ENCODE data around the gene BEND7. TPM values are rescaled to one million over a fixed set of nuclear protein-coding genes. Genes with fewer than 3 reads are reported as not detected.

BEND7 gene
- total and polyA plus RNA-seq, 2 of the 8 experiments (the other 6 are each of a cell fraction or from before 2014, with no cell fraction given): 1.9 to 8.2 TPM

DNA sequence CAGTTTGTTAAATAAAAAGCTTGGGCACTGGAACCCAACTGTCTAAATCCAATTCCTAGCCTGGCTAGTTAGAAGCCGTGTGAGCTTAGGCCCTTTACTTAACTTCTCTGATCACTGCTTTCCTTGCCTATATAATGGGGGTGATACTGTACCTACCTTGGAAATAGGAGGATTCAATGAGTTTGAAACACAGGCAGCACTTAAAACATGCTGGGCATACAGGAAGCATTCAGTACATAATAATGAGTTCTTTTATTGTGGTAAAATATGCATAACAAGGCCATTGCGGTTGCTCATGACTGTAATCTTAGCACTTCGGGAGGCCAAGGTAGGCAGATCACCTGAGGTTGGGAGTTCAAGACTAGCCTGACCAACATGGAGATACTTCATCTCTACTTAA is 133.3 kb downstream of the BEND7 start:
- no peak overlapping the region for H3K18ac ChIP-seq (ENCODE audit: extremely low read depth, low read length)
- no peak overlapping the region for H2BK15ac ChIP-seq (ENCODE audit: low read length)
- H3K4me1 ChIP-seq (replicated peaks in 1 of 4; ENCODE audit: control insufficient read depth in 3 of 4, insufficient read depth in 4 of 4, low read length in 3 of 4): peaks cover 1 to 13% (median 9%) of the 10 kb centered on the region in 4 experiments; a peak in 5 of 7 replicates
- no peak overlapping the region for H2BK20ac ChIP-seq (ENCODE audit: low read length)
- H4K8ac ChIP-seq (ENCODE audit: extremely low read depth, insufficient read depth, low read length): no peak overlapping the region
- 0 out of 2 replicates have a peak overlapping the region, but pooled peaks have one; percentile 70 for H2AK5ac ChIP-seq (ENCODE audit: low read depth, low read length)
- H3K9ac ChIP-seq (replicated peaks in 1 of 4; ENCODE audit: extremely low read depth in 1 of 4, low read depth in 3 of 4, low read length in 3 of 4): no peak overlapping the region
- no peaks in the 10 kb centered on the region for H3K79me1 ChIP-seq (ENCODE audit: low read depth, low read length)
- TF ChIP-seq NANOG (IDR thresholded peaks at IDR 0.05; ENCODE audit: insufficient read depth, low read depth, low read length, poor library complexity, severe bottlenecking): peak; percentile 93
- TF ChIP-seq POU5F1 (IDR thresholded peaks at IDR 0.05; ENCODE audit: low read depth, low read length): peak; percentile 100
- no peak for TF ChIP-seq GABPA (IDR thresholded peaks at IDR 0.05; ENCODE audit: borderline replicate concordance, insufficient read depth, low read length)
- 0 out of 2 replicates have a peak, but pooled peaks have one; percentile 24 for TF ChIP-seq TCF12 (IDR thresholded peaks at IDR 0.05; ENCODE audit: low read depth, low read length)
- TF ChIP-seq CHD1 (IDR thresholded peaks at IDR 0.05; ENCODE audit: low read depth, low read length): no peak
- TF ChIP-seq BCL11A (IDR thresholded peaks at IDR 0.05; ENCODE audit: low read depth in 2 of 2, low read length in 2 of 2): peak in 1 of 2 experiments; percentile 17
- no peak for TF ChIP-seq KDM1A (IDR thresholded peaks at IDR 0.05; ENCODE audit: borderline replicate concordance, low read length)
- TF ChIP-seq, protein P1, sequence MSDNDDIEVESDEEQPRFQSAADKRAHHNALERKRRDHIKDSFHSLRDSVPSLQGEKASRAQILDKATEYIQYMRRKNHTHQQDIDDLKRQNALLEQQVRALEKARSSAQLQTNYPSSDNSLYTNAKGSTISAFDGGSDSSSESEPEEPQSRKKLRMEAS (IDR thresholded peaks at IDR 0.05): no peak
- peak in 1 of 2 experiments; percentile 85; a peak in 2 of 3 replicates for TF ChIP-seq EP300 (IDR thresholded peaks at IDR 0.05; ENCODE audit: borderline replicate concordance in 1 of 2, low read depth in 2 of 2, low read length in 2 of 2)
- peak; percentile 63; the same call in 1 of the 2 replicates for TF ChIP-seq SP1 (IDR thresholded peaks at IDR 0.05; ENCODE audit: low read depth, low read length)
- TF ChIP-seq CBX5 (IDR thresholded peaks at IDR 0.05; ENCODE audit: low read depth, low read length): no peak
- no peak overlapping the region for H3K14ac ChIP-seq (ENCODE audit: insufficient read length)
- no peak overlapping the region for H2BK12ac ChIP-seq (ENCODE audit: low read depth, low read length)
- WGBS, 2 experiments (ENCODE audit: extremely low coverage in 1 of 2, insufficient coverage in 1 of 2, insufficient read length in 1 of 2, insufficient replicate concordance in 2 of 2, low coverage in 1 of 2, low lambda C conversion rate in 2 of 2, missing lambda C conversion rate in 1 of 2): 54% methylated on average over 3 of the region's 3 CpGs; no CpG with 5 or more reads in 1 of the 2 experiments
- H3K23ac ChIP-seq (ENCODE audit: insufficient read length): no peak overlapping the region
- no peak overlapping the region for H4K91ac ChIP-seq (replicated peaks; ENCODE audit: insufficient read length, low read length)
- H4K5ac ChIP-seq (ENCODE audit: insufficient read length, low read depth, low read length): no peak overlapping the region
- 0 out of 2 replicates have a peak overlapping the region, but pooled peaks have one; percentile 91 for H2BK5ac ChIP-seq (ENCODE audit: low read depth, low read length)
- no peak overlapping the region for H2BK120ac ChIP-seq (replicated peaks; ENCODE audit: low read depth, low read length)
- no peaks in the 10 kb centered on the region for H3K27me3 ChIP-seq (replicated peaks in 1 of 4; ENCODE audit: control insufficient read depth in 3 of 4, extremely low read depth in 1 of 4, insufficient read depth in 3 of 4, low read length in 3 of 4)
- CTCF ChIA-PET (ENCODE audit: partially characterized antibody): interaction anchor here (0.9 to 4.0 kb wide), 7 partner anchors 11 to 47 kb away, joined by 3 to 15 read pairs (median 6); no protein-coding TSS in a partner anchor
- H4K20me1 ChIP-seq (replicated peaks in 1 of 2; ENCODE audit: control insufficient read depth in 1 of 2, insufficient read depth in 2 of 2, low read length in 2 of 2): no peaks in the 10 kb centered on the region
- no peak overlapping the region for H3K4me3 ChIP-seq (ENCODE audit: extremely low read depth in 1 of 4, insufficient read depth in 2 of 4, low read depth in 3 of 4, low read length in 4 of 4)
- H2AFZ ChIP-seq (ENCODE audit: low read length): no peak overlapping the region
- FAIRE-seq (peak; percentile 13), DNase-seq (ENCODE audit: low read depth in 1 of 2, low spot score in 2 of 2) (no peak)
- H3K9me3 ChIP-seq (ENCODE audit: insufficient read depth in 2 of 2, low read depth in 1 of 2, low read length in 1 of 2): peaks cover 5 to 6% of the 10 kb centered on the region in 2 experiments; a peak in 3 of 4 replicates
- POLR2A ChIA-PET (ENCODE audit: partially characterized antibody): interaction anchor here (1.2 to 1.9 kb wide), 4 partner anchors 12 to 46 kb away, joined by 4 to 6 read pairs (median 5); no protein-coding TSS in a partner anchor
- no peaks in the 10 kb centered on the region for H3K79me2 ChIP-seq (ENCODE audit: control insufficient read depth in 1 of 2, insufficient read depth in 2 of 2, low read length in 2 of 2)
- H3K36me3 ChIP-seq (ENCODE audit: control insufficient read depth in 2 of 4, insufficient read depth in 4 of 4, low read length in 3 of 4): peaks cover 0 to 6% (median 0%) of the 10 kb centered on the region in 4 experiments; a peak in 1 of 8 replicates
- H3K4ac ChIP-seq (replicated peaks; ENCODE audit: insufficient read length, low read depth, low read length): no peak overlapping the region
- H3K23me2 ChIP-seq (ENCODE audit: low read depth, low read length): no peaks in the 10 kb centered on the region
- H3K4me2 ChIP-seq (ENCODE audit: insufficient read depth in 1 of 2, low read depth in 2 of 2, low read length in 2 of 2): no peak overlapping the region
- H3K56ac ChIP-seq (replicated peaks; ENCODE audit: insufficient read length, low read depth, low read length): no peak overlapping the region
- H3K27ac ChIP-seq (ENCODE audit: low read depth, low read length): no peak overlapping the region
